OCI-LY3 (cell line): ENCODE data around the gene ZNF335.

ENCODE experiments used
- H2AFZ ChIP-seq: fragments of 200-600, 300-600 bp; shearing (Covaris generic); 2 replicates; pipeline ENCODE4 v1.6.0; 2014; ENCODE audit warnings: antibody characterized with exemption, low read depth, low read length
- H3K27ac ChIP-seq: fragments of 200-600, 300-600 bp; sonication (generic); 2 replicates; pipeline ENCODE4 v1.5.1; 2014; ENCODE audit warnings: mild to moderate bottlenecking, low read length, moderate library complexity, mixed read lengths
- H3K27me3 ChIP-seq: fragments of 200-600, 300-600 bp; sonication (generic); 2 replicates; pipeline ENCODE4 v1.6.1; 2014; ENCODE audit warnings: low read depth, low read length, mixed read lengths
- H3K36me3 ChIP-seq: fragments of 200-600, 300-600 bp; sonication (generic); replicated peaks from 2 replicates; pipeline ENCODE3; 2014; ENCODE audit warnings: low read depth, low read length, mixed read lengths
- H3K4me1 ChIP-seq: fragments of 300-600, 200-600 bp; sonication (generic); 2 replicates; pipeline ENCODE4 v1.6.1; 2014; ENCODE audit warnings: low read length, mixed read lengths
- H3K4me2 ChIP-seq: fragments of 200-600, 300-600 bp; sonication (generic); 2 replicates; pipeline ENCODE4 v1.6.1; 2014; ENCODE audit warnings: low read length, mixed read lengths
- H3K4me3 ChIP-seq: fragments of 300-600, 200-600 bp; sonication (generic); 2 replicates; pipeline ENCODE4 v1.5.1; 2014; ENCODE audit warnings: antibody characterized with exemption, mild to moderate bottlenecking, low read length, moderate library complexity
- H3K79me2 ChIP-seq: fragments of 300-600, 200-600 bp; shearing (Covaris generic); 2 replicates; pipeline ENCODE4 v1.6.1; 2014; ENCODE audit warnings: mild to moderate bottlenecking, low read length, mixed read lengths
- H3K9ac ChIP-seq: fragments of 300-600, 200-600 bp; shearing (Covaris generic); 2 replicates; pipeline ENCODE4 v1.6.0; 2014; ENCODE audit warnings: mild to moderate bottlenecking, low read length, moderate library complexity
- H3K9me3 ChIP-seq: fragments of 200-600, 300-600 bp; shearing (Covaris generic); 2 replicates; pipeline ENCODE4 v1.6.1; 2014; ENCODE audit warnings: low read length, mixed read lengths; ENCODE audit not compliant: insufficient read depth
- H4K20me1 ChIP-seq: fragments of 200-600, 300-600 bp; sonication (generic); 2 replicates; pipeline ENCODE4 v1.6.1; 2016; ENCODE audit warnings: low read length, mixed read lengths; ENCODE audit not compliant: insufficient read depth
- EZH2phosphoT487 ChIP-seq: fragments of 200-600 bp; shearing (Covaris generic); IDR thresholded peaks from 2 replicates; pipeline ENCODE4 v1.6.1; 2018; ENCODE audit warnings: antibody characterized with exemption, mixed run types, low read depth
- TF ChIP-seq, protein P1 (sequence below): fragments of 200-600, 300-600 bp; sonication (generic); IDR thresholded peaks from 2 replicates; pipeline ENCODE4 v1.5.1; 2014; ENCODE audit warnings: antibody characterized with exemption, low read length, low read depth

Gene ZNF335

DNA sequence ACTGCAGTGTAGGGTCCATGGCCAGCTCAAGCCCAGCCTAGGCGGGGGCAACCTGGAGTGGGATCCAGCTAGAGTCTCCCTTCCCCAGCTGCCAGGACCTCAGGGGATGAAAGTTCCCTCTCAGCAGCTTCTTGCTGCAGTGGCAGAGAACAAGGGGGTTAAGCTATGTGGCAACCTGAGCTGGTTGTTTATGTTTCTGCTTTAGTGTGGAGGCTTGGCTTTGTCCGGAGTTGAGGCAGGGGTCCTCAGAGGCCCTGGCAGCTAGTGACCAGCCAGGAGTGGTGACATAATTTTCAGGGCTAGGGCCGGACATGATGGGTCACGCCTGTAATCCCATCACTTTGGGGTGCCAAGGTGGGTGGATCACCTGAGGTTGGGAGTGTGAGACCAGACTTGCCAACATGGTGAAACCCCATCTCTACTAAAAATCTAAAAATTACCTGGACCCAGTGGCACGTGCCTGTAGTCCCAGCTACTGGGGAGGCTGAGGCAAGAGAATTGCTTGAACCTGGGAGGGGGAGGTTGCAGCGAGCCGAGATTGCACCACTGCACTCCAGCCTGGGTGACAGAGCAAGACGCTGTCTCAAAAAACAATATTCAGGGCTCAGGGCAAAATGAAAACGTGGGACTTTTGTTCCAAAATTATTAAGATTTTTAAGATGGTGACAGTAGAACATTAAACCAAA is 46.0 kb downstream of the ZNF335 start:
- H3K27ac ChIP-seq: no peak overlapping the region
- H3K79me2 ChIP-seq: no peaks in the 10 kb centered on the region
- H3K9me3 ChIP-seq: no peaks in the 10 kb centered on the region
- no peaks in the 10 kb centered on the region for H3K36me3 ChIP-seq
- no peaks in the 10 kb centered on the region for H4K20me1 ChIP-seq
- H3K4me3 ChIP-seq: no peak overlapping the region
- H3K9ac ChIP-seq: no peak overlapping the region
- H3K4me1 ChIP-seq: no peaks in the 10 kb centered on the region
- no peak overlapping the region for H2AFZ ChIP-seq
- no peak for TF ChIP-seq EZH2phosphoT487
- TF ChIP-seq, protein P1, sequence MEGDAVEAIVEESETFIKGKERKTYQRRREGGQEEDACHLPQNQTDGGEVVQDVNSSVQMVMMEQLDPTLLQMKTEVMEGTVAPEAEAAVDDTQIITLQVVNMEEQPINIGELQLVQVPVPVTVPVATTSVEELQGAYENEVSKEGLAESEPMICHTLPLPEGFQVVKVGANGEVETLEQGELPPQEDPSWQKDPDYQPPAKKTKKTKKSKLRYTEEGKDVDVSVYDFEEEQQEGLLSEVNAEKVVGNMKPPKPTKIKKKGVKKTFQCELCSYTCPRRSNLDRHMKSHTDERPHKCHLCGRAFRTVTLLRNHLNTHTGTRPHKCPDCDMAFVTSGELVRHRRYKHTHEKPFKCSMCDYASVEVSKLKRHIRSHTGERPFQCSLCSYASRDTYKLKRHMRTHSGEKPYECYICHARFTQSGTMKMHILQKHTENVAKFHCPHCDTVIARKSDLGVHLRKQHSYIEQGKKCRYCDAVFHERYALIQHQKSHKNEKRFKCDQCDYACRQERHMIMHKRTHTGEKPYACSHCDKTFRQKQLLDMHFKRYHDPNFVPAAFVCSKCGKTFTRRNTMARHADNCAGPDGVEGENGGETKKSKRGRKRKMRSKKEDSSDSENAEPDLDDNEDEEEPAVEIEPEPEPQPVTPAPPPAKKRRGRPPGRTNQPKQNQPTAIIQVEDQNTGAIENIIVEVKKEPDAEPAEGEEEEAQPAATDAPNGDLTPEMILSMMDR: no peak
- no peak overlapping the region for H3K4me2 ChIP-seq
- peaks cover 6% of the 10 kb centered on the region; the same call in 1 of the 2 replicates for H3K27me3 ChIP-seq

DNA sequence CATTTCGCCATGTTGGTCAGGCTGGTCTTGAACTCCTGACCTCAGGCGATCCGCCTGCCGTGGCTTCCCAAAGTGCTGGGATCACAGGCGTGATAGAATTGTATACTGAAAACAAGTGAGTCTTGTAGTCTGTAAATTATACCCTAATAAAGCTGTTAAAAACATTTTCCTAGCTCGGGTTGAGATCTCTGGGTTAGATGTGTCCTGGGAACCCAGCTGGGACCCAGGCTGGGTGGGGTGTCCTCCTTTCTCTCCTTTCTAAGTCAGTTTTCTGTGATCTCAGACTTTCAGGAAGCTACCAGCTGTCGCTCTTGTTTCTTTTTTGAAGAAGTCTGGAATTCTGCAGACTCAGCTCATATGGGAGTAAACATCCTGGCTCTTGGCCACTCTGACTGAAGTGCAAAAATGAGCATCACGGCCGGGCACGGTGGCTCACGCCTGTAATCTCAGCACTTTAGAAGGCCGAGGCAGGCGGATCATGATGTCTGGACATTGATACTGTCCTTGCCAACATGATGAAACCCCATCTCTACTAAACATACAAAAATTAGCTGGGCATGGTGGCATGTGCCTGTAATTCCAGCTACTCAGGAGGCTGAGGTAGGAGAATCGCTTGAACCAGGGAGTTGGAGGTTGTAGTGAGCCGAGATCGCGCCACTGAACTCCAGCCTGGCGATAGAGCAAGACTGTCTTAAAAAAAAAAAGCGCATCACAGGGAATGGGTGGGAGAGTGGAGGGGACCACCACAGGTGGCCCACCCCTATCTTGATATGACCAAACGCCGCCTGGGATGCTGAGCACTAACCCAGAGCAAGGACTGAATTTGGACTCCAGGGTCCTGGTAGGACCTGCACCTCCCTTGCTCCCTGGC is 47.4 kb downstream of the ZNF335 start:
- Histone ChIP-seq H3K27me3 (peaks cover 12% of the 10 kb centered on the region; the same call in 1 of the 2 replicates), H2AFZ (no peak overlapping the region), H3K36me3 (no peaks in the 10 kb centered on the region), H3K4me3 (no peak overlapping the region), H3K9ac (no peak overlapping the region), H3K4me2 (no peak overlapping the region), H3K9me3 (no peaks in the 10 kb centered on the region), H4K20me1 (no peaks in the 10 kb centered on the region), H3K27ac (no peak overlapping the region), H3K79me2 (no peaks in the 10 kb centered on the region), H3K4me1 (no peaks in the 10 kb centered on the region)
- TF ChIP-seq, protein P1: no peak
- no peak for TF ChIP-seq EZH2phosphoT487

DNA sequence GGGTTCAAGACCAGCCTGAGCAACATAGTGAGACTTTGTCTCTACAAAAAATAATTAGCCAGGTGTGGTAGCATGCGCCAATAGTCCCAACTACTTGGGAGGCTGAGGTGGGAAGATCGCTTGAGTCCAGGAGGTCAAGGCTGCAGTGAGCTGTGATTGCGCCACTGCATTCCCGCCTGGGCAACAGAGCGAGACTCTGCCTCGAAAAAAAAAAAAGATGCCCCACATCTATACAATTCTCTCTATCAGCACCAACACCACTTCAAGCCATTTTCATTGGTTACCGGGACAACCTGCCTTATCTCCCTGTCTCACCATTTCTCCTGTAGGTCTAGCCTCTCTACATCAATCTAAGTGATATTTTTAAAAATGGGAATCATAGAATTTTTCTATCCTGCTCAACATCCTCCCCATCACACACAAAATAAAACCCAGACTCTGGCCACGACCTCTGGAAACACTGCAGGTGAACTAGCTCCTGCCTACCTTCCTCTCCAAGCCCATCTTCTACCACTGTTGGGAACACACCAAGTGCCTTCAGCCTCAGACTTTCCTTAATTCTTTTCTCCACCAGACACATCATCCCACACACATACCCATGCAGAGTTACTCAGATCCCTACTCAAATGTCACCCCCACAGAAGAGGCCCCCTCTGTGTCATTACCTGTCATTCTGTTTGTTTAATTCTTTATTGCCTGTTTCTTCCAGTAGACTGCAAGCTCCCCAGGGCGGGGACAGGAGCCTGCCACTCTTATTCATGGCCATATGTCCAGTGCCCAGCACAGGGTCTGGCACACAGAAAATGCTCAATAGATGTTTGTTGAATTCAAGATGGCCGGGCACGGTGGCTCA is 50.4 kb downstream of the ZNF335 start:
- Histone ChIP-seq H3K27ac (no peak overlapping the region), H3K4me2 (no peak overlapping the region)
- TF ChIP-seq, protein P1: no peak
- TF ChIP-seq EZH2phosphoT487: no peak

More for the DNA sequence above, 50.4 kb downstream of the ZNF335 start:
- H3K4me3 ChIP-seq: no peak overlapping the region
- H3K4me1 ChIP-seq: no peaks in the 10 kb centered on the region
- no peaks in the 10 kb centered on the region for H3K36me3 ChIP-seq
- no peak overlapping the region for H2AFZ ChIP-seq
- H4K20me1 ChIP-seq: no peaks in the 10 kb centered on the region
- H3K79me2 ChIP-seq: no peaks in the 10 kb centered on the region
- H3K9ac ChIP-seq: no peak overlapping the region
- no peaks in the 10 kb centered on the region for H3K9me3 ChIP-seq
- peaks cover 8% of the 10 kb centered on the region; the same call in 1 of the 2 replicates for H3K27me3 ChIP-seq
